Thyroid gland (tissue), 4 donors: ENCODE results near the gene CERK. TPM values are rescaled to one million over a fixed set of nuclear protein-coding genes. Genes with fewer than 3 reads are reported as not detected.

Source experiments
- DNase-seq, 2 donors: peaks; one replicate each; pipeline ENCODE4 v3.0.0-alpha.2; 2019
- H3K27ac ChIP-seq, 3 donors: fragments of 200-600 bp; sonication (generic); 1 replicate in 2 of 3; 2 replicates in 1 of 3; pipeline ENCODE4 v1.5.1; 2016 to 2019; ENCODE audit warnings: mild to moderate bottlenecking in 1 of 3, moderate library complexity in 1 of 3
- H3K27me3 ChIP-seq: fragments of 200-600 bp; sonication (generic); one replicate; pipeline ENCODE4 v1.5.1; 2019
- H3K36me3 ChIP-seq, 2 donors: fragments of 200-600 bp; sonication (generic); one replicate each; pipeline ENCODE4 v1.5.1; 2016 to 2019
- H3K4me1 ChIP-seq, 2 donors: fragments of 200-600 bp; sonication (generic); one replicate each; pipeline ENCODE4 v1.5.1; 2017 to 2019
- H3K4me3 ChIP-seq, 3 donors: fragments of 200-600 bp; sonication (generic); replicated peaks in 1 of 3; 1 replicate in 2 of 3; 2 replicates in 1 of 3; pipeline ENCODE4 v1.5.1; 2016; ENCODE audit warnings: mild to moderate bottlenecking in 1 of 3
- H3K9me3 ChIP-seq: fragments of 200-600 bp; sonication (generic); one replicate; pipeline ENCODE4 v1.5.1; 2017
- POLR2A ChIP-seq, 2 donors: fragments of 450-650 bp; IDR thresholded peaks; one replicate each; pipeline ENCODE4 v1.6.1; 2017; ENCODE audit warnings: antibody characterized with exemption in 2 of 2, mild to moderate bottlenecking in 2 of 2, moderate library complexity in 1 of 2
- WGBS, 2 donors: methylation state at CpG; one replicate each; pipeline ENCODE4 v1.1.5; 2017; 5-methylcytosine and 5-hydroxymethylcytosine counted together
- intact Hi-C: fragments of 100-400 bp; cut with DNase I; formaldehyde crosslinking; loops from one replicate; pipeline ENCODE4 v1.15.1; 2023
- total RNA-seq, 4 donors: library from RNA; depleted of rRNA; stranded (reverse); fragments of >200 nt; gene quantifications; one replicate each; pipeline ENCODE4 v1.2.3, GENCODE V29; 2016
- TF ChIP-seq, protein P1 (sequence below), 6 experiments: fragments of 200-600 bp in 3 of 6; fragments of 450-650 bp in 3 of 6; sonication (generic) in 3 of 6; IDR thresholded peaks; one replicate each; pipeline ENCODE4 v1.5.1; 2016 to 2019; ENCODE audit warnings: antibody characterized with exemption in 6 of 6, mild to moderate bottlenecking in 2 of 6, inconsistent platforms in 1 of 6, moderate library complexity in 1 of 6

The CERK gene
- total RNA-seq, 4 donors from 2014 or later, result 74.6 to 84.7 (median 81.5) TPM

DNA sequence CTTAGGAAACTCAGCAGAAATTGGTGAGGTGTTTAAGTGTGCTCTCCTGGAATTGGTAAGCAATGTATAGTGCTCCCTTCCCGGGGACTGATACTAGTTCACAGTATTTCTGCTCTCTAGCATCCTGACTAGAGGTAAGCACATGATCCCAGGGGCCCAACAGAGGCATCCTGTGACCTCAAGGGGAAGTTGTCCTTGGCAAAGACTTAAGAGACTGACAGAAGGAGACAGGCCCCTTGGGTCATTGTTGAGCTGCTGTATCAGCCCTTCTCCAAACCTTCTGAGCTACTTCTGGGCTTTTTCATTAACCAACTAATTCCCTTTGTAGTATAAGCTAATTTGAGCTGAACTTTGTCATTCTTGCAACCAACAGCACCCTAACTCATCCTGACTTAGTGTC lies 20.1 kb upstream of the CERK start:
- no peaks in the 10 kb centered on the region for H3K27me3 ChIP-seq
- H3K36me3 ChIP-seq, result no peaks in the 10 kb centered on the region
- DNase-seq, result no peak
- no peaks in the 10 kb centered on the region for H3K9me3 ChIP-seq
- intact Hi-C loops, result loop anchor here (5.0 kb wide), 1 partner anchor 44 kb away; no protein-coding TSS in a partner anchor
- peaks cover 27 to 38% of the 10 kb centered on the region in 2 donors for H3K4me1 ChIP-seq
- peak overlapping the region; percentile 33 to 64 (median 43) for H3K27ac ChIP-seq
- TF ChIP-seq, protein P1, sequence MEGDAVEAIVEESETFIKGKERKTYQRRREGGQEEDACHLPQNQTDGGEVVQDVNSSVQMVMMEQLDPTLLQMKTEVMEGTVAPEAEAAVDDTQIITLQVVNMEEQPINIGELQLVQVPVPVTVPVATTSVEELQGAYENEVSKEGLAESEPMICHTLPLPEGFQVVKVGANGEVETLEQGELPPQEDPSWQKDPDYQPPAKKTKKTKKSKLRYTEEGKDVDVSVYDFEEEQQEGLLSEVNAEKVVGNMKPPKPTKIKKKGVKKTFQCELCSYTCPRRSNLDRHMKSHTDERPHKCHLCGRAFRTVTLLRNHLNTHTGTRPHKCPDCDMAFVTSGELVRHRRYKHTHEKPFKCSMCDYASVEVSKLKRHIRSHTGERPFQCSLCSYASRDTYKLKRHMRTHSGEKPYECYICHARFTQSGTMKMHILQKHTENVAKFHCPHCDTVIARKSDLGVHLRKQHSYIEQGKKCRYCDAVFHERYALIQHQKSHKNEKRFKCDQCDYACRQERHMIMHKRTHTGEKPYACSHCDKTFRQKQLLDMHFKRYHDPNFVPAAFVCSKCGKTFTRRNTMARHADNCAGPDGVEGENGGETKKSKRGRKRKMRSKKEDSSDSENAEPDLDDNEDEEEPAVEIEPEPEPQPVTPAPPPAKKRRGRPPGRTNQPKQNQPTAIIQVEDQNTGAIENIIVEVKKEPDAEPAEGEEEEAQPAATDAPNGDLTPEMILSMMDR (IDR thresholded peaks at IDR 0.05), result no peak
- TF ChIP-seq POLR2A (IDR thresholded peaks at IDR 0.05), result no peak
- WGBS, 2 donors, result 58 to 63% methylated on average over 1 of the region's 1 CpG
- H3K4me3 ChIP-seq, result no peak overlapping the region

DNA sequence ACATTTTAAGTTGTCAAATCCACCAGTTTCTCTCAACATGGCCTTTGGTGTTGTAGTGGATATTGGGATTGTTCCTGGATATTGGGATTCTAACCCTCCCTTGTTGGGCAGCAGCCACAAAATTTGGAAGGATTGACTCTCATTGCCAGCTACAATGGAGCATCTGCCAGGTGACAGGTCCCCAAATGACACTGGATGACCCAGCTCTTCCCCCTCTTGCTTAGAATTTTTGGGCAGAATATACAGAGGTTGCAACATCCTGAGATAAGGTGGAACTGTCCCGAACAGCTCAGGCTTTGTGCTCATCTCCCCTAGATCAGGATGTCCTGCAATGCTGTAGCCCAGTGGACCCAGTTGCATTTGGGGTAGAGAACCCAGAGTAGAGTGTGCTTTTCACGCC lies 19.1 kb upstream of the CERK start:
- DNase-seq, result no peak
- Histone ChIP-seq H3K36me3 (no peaks in the 10 kb centered on the region), H3K9me3 (no peaks in the 10 kb centered on the region), H3K27me3 (no peaks in the 10 kb centered on the region), H3K4me1 (peaks cover 23 to 46% of the 10 kb centered on the region in 2 donors), H3K27ac (no peak overlapping the region), H3K4me3 (no peak overlapping the region)
- no peak for TF ChIP-seq POLR2A (IDR thresholded peaks at IDR 0.05)
- TF ChIP-seq, protein P1 (IDR thresholded peaks at IDR 0.05), result no peak
- WGBS, 2 donors, result 94 to 100% methylated on average over 2 of the region's 2 CpGs
- intact Hi-C loops, result loop anchor here (5.0 kb wide), 1 partner anchor 45 kb away; no protein-coding TSS in a partner anchor

DNA sequence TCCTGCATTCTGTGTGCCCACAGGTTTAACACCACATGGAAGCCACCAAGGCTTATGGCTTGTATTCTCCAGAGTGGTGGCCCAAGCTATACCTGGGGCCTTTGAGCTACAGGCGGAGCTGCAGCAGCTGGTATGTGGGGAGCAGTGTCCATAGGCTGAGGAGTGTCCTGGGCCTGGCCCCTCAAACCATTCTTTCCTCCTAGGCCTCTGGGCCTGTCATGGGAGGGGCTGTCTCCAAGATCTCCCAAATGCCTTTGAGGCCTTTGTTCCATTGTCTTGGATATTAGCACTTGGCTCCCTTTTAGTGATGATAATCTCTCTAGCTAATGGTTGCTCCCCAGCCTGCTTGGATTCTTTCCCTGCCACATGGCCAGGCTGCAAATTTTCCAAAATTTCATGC lies 18.0 kb upstream of the CERK start:
- Histone ChIP-seq H3K4me3 (no peak overlapping the region), H3K36me3 (no peaks in the 10 kb centered on the region), H3K4me1 (peaks cover 14 to 49% of the 10 kb centered on the region in 2 donors), H3K27me3 (no peaks in the 10 kb centered on the region), H3K27ac (no peak overlapping the region), H3K9me3 (no peaks in the 10 kb centered on the region)
- intact Hi-C loops, result loop anchor here (5.0 kb wide), 1 partner anchor 46 kb away; no protein-coding TSS in a partner anchor
- TF ChIP-seq, protein P1 (IDR thresholded peaks at IDR 0.05), result no peak
- no peak for TF ChIP-seq POLR2A (IDR thresholded peaks at IDR 0.05)
- no peak for DNase-seq
- 100% methylated on average over 1 of the region's 1 CpG; no CpG with 5 or more reads in 1 of the 2 donors for WGBS, 2 donors

DNA sequence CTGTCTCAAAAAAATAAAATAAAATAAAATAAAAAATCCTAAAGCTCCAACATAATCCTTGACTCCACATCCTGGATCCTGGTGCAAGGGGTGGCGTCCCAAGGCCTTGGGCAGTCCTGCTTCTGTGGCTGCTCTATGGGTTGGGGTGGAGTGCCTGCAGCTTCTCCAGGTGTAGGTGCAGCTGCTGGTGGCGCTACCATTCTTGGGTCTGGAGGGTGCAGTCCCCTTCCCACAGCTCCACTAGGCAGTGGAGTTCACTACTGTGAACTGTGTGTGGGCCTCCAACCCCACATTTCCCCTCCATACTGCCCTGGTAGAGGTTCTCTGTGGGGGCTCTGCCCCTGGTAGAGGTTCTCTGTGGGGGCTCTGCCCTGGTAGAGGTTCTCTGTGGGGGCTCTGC lies 17.5 kb upstream of the CERK start:
- Histone ChIP-seq H3K4me3 (no peak overlapping the region), H3K27ac (no peak overlapping the region), H3K4me1 (peaks cover 14 to 54% of the 10 kb centered on the region in 2 donors), H3K36me3 (no peaks in the 10 kb centered on the region), H3K9me3 (no peaks in the 10 kb centered on the region), H3K27me3 (no peaks in the 10 kb centered on the region)
- no peak for DNase-seq
- TF ChIP-seq, protein P1 (IDR thresholded peaks at IDR 0.05), result no peak
- TF ChIP-seq POLR2A (IDR thresholded peaks at IDR 0.05), result no peak
- 93 to 100% methylated on average over 2 of the region's 2 CpGs for WGBS, 2 donors
- intact Hi-C loops, result loop anchor here (5.0 kb wide), 1 partner anchor 47 kb away; no protein-coding TSS in a partner anchor

DNA sequence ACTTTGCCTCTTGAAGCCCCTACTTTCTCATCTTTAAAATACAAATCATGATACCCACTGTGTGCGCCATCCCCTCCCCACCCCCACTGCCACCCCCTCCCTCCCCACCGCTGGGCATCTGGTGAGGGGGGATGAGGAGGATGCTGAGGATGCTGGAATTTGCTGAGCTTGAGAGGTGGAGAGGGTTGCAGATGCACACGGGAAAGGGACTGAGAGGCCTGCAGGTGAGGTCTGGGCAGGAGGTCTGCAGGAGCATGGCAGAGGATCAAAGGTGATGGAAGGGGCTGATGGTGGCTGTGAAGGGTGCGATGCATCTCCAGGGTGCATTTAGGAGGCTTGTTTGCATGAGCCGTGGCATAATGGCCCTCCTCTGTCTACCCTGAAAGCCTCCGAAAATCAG lies 16.8 kb upstream of the CERK start:
- Histone ChIP-seq H3K27me3 (no peaks in the 10 kb centered on the region), H3K36me3 (no peaks in the 10 kb centered on the region), H3K9me3 (no peaks in the 10 kb centered on the region), H3K4me1 (peaks cover 18 to 61% of the 10 kb centered on the region in 2 donors), H3K27ac (peak overlapping the region in 1 of 3 donors; percentile 71), H3K4me3 (no peak overlapping the region)
- 85 to 91% methylated on average over 6 of the region's 6 CpGs for WGBS, 2 donors
- intact Hi-C loops, result loop anchor here (5.0 kb wide), 1 partner anchor 47 kb away; no protein-coding TSS in a partner anchor
- no peak for TF ChIP-seq POLR2A (IDR thresholded peaks at IDR 0.05)
- TF ChIP-seq, protein P1 (IDR thresholded peaks at IDR 0.05), result no peak
- no peak for DNase-seq
